SK-N-SH treated with all-trans-retinoic acid at 6 μM for 48 hours (cell line): Measurements from ENCODE around the gene SIGLEC8.

Source experiments
- ARNTL ChIP-seq: fragments of 450-650 bp; formaldehyde crosslinking; IDR thresholded peaks from 2 replicates; pipeline ENCODE4 v1.5.0; 2020; ENCODE audit warnings: low read depth, mild to moderate bottlenecking, moderate library complexity, borderline replicate concordance
- CSRNP3 ChIP-seq: fragments of 250-450 bp; sonication (Bioruptor Pico); IDR thresholded peaks from 2 replicates; pipeline ENCODE4 v1.5.1; 2021; ENCODE audit warnings: mild to moderate bottlenecking, moderate library complexity
- PATZ1 ChIP-seq: fragments of 250-450 bp; sonication (Bioruptor Pico); IDR thresholded peaks from 2 replicates; pipeline ENCODE4 v1.8.0; 2020; ENCODE audit warnings: mild to moderate bottlenecking, moderate library complexity, borderline replicate concordance
- PPARA ChIP-seq: fragments of 250-450 bp; sonication (Bioruptor Pico); IDR thresholded peaks from 2 replicates; pipeline ENCODE4 v1.5.0; 2020; ENCODE audit warnings: mild to moderate bottlenecking, borderline replicate concordance
- RARB ChIP-seq: fragments of 250-450 bp; sonication (Bioruptor Pico); IDR thresholded peaks from 2 replicates; pipeline ENCODE4 v1.8.0; 2021; ENCODE audit warnings: mild to moderate bottlenecking, moderate library complexity
- TSHZ2 ChIP-seq: fragments of 250-450 bp; sonication (Bioruptor Pico); IDR thresholded peaks from 2 replicates; pipeline ENCODE4 v1.5.0; 2020; ENCODE audit warnings: mild to moderate bottlenecking, moderate library complexity
- ZFP30 ChIP-seq: fragments of 450-650 bp; formaldehyde crosslinking; IDR thresholded peaks from 2 replicates; pipeline ENCODE4 v1.5.0; 2022; ENCODE audit warnings: mild to moderate bottlenecking, moderate library complexity
- ZNF70 ChIP-seq: fragments of 450-650 bp; formaldehyde crosslinking; IDR thresholded peaks from 2 replicates; pipeline ENCODE4 v1.5.0; 2020; ENCODE audit warnings: mild to moderate bottlenecking, moderate library complexity

GRCh38 chr19:51480590-51480989 lies 22.3 kb upstream of the SIGLEC8 start:
- TF ChIP-seq PATZ1 (CRISPR knock-in tag) (no peak), TSHZ2 (CRISPR knock-in tag) (no peak), PPARA (no peak), CSRNP3 (no peak), RARB (CRISPR knock-in tag) (no peak), ARNTL (CRISPR knock-in tag) (no peak), ZNF70 (no peak), ZFP30 (CRISPR knock-in tag) (no peak)
